ENCODE measurements around the gene OR2AJ1.

Gene OR2AJ1

GRCh38 chr1:247905910-247906503 is 18.7 kb upstream of the OR2AJ1 start (continued):
- TF ChIP-seq CSRNP3 (CRISPR knock-in tag; IDR thresholded peaks at IDR 0.05) = no peak
- TF ChIP-seq BACH2 (CRISPR knock-in tag; IDR thresholded peaks at IDR 0.05; ENCODE audit: borderline replicate concordance) = no peak
- no peak for TF ChIP-seq ZNF565 (CRISPR knock-in tag; conservative IDR thresholded peaks at IDR 0.05; ENCODE audit: low read depth)
- TF ChIP-seq GLIS3 (CRISPR knock-in tag; IDR thresholded peaks at IDR 0.05) = no peak

GRCh38 chr1:247906504-247907047 is 18.1 kb upstream of the OR2AJ1 start:
- peak; percentile 72 for ATAC-seq
- no peak for TF ChIP-seq ZFP30 (CRISPR knock-in tag; IDR thresholded peaks at IDR 0.05)
- TF ChIP-seq TOX (CRISPR knock-in tag; IDR thresholded peaks at IDR 0.05; ENCODE audit: borderline replicate concordance) = no peak
- TF ChIP-seq RARB (CRISPR knock-in tag; IDR thresholded peaks at IDR 0.05) = no peak
- no peak for TF ChIP-seq BACH2 (CRISPR knock-in tag; IDR thresholded peaks at IDR 0.05; ENCODE audit: borderline replicate concordance)
- TF ChIP-seq ARNTL (CRISPR knock-in tag; IDR thresholded peaks at IDR 0.05; ENCODE audit: borderline replicate concordance, low read depth) = no peak
- TF ChIP-seq ZNF70 (CRISPR knock-in tag; IDR thresholded peaks at IDR 0.05) = no peak
- TF ChIP-seq TCF4 (CRISPR knock-in tag; IDR thresholded peaks at IDR 0.05; ENCODE audit: borderline replicate concordance) = no peak
- TF ChIP-seq GLIS3 (CRISPR knock-in tag; IDR thresholded peaks at IDR 0.05) = no peak
- no peak for TF ChIP-seq CSRNP3 (CRISPR knock-in tag; IDR thresholded peaks at IDR 0.05)
- TF ChIP-seq ISL1 (CRISPR knock-in tag; IDR thresholded peaks at IDR 0.05) = no peak
- TF ChIP-seq PPARA (CRISPR knock-in tag; IDR thresholded peaks at IDR 0.05; ENCODE audit: borderline replicate concordance) = no peak
- TF ChIP-seq OSR1 (CRISPR knock-in tag; IDR thresholded peaks at IDR 0.05) = no peak
- TF ChIP-seq SNAI2 (CRISPR knock-in tag; IDR thresholded peaks at IDR 0.05) = no peak
- no peak for TF ChIP-seq ZC3H10 (CRISPR knock-in tag; IDR thresholded peaks at IDR 0.05)
- TF ChIP-seq, protein P1, sequence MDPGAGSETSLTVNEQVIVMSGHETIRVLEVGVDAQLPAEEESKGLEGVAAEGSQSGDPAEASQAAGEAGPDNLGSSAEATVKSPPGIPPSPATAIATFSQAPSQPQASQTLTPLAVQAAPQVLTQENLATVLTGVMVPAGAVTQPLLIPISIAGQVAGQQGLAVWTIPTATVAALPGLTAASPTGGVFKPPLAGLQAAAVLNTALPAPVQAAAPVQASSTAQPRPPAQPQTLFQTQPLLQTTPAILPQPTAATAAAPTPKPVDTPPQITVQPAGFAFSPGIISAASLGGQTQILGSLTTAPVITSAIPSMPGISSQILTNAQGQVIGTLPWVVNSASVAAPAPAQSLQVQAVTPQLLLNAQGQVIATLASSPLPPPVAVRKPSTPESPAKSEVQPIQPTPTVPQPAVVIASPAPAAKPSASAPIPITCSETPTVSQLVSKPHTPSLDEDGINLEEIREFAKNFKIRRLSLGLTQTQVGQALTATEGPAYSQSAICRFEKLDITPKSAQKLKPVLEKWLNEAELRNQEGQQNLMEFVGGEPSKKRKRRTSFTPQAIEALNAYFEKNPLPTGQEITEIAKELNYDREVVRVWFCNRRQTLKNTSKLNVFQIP (CRISPR knock-in tag; IDR thresholded peaks at IDR 0.05; ENCODE audit: borderline replicate concordance, low read depth) = no peak
- TF ChIP-seq ESRRG (CRISPR knock-in tag; IDR thresholded peaks at IDR 0.05) = no peak

GRCh38 chr1:247908766-247909165 is 15.9 kb upstream of the OR2AJ1 start:
- ATAC-seq = no peak
- TF ChIP-seq ZC3H10 (CRISPR knock-in tag; IDR thresholded peaks at IDR 0.05) = no peak
- TF ChIP-seq, protein P1 (CRISPR knock-in tag; IDR thresholded peaks at IDR 0.05; ENCODE audit: borderline replicate concordance, low read depth) = no peak
- no peak for TF ChIP-seq CSDC2 (CRISPR knock-in tag; IDR thresholded peaks at IDR 0.05)
- TF ChIP-seq SNAI2 (CRISPR knock-in tag; IDR thresholded peaks at IDR 0.05) = no peak
- no peak for TF ChIP-seq ARNTL (CRISPR knock-in tag; IDR thresholded peaks at IDR 0.05; ENCODE audit: borderline replicate concordance, low read depth)
- TF ChIP-seq TOX (CRISPR knock-in tag; IDR thresholded peaks at IDR 0.05; ENCODE audit: borderline replicate concordance) = no peak
- TF ChIP-seq ZNF8 (CRISPR knock-in tag; IDR thresholded peaks at IDR 0.05) = no peak
- TF ChIP-seq OSR1 (CRISPR knock-in tag; IDR thresholded peaks at IDR 0.05) = no peak
- TF ChIP-seq, protein P2, sequence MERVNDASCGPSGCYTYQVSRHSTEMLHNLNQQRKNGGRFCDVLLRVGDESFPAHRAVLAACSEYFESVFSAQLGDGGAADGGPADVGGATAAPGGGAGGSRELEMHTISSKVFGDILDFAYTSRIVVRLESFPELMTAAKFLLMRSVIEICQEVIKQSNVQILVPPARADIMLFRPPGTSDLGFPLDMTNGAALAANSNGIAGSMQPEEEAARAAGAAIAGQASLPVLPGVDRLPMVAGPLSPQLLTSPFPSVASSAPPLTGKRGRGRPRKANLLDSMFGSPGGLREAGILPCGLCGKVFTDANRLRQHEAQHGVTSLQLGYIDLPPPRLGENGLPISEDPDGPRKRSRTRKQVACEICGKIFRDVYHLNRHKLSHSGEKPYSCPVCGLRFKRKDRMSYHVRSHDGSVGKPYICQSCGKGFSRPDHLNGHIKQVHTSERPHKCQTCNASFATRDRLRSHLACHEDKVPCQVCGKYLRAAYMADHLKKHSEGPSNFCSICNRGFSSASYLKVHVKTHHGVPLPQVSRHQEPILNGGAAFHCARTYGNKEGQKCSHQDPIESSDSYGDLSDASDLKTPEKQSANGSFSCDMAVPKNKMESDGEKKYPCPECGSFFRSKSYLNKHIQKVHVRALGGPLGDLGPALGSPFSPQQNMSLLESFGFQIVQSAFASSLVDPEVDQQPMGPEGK (CRISPR knock-in tag; IDR thresholded peaks at IDR 0.05; ENCODE audit: borderline replicate concordance) = no peak
- TF ChIP-seq, protein P3, sequence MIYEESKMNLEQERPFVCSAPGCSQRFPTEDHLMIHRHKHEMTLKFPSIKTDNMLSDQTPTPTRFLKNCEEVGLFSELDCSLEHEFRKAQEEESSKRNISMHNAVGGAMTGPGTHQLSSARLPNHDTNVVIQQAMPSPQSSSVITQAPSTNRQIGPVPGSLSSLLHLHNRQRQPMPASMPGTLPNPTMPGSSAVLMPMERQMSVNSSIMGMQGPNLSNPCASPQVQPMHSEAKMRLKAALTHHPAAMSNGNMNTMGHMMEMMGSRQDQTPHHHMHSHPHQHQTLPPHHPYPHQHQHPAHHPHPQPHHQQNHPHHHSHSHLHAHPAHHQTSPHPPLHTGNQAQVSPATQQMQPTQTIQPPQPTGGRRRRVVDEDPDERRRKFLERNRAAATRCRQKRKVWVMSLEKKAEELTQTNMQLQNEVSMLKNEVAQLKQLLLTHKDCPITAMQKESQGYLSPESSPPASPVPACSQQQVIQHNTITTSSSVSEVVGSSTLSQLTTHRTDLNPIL (CRISPR knock-in tag; IDR thresholded peaks at IDR 0.05; ENCODE audit: low read depth) = no peak
- TF ChIP-seq RARB (CRISPR knock-in tag; IDR thresholded peaks at IDR 0.05) = no peak
- no peak for TF ChIP-seq ESRRG (CRISPR knock-in tag; IDR thresholded peaks at IDR 0.05)
- TF ChIP-seq GLIS3 (CRISPR knock-in tag; IDR thresholded peaks at IDR 0.05) = no peak
- no peak for TF ChIP-seq BACH2 (CRISPR knock-in tag; IDR thresholded peaks at IDR 0.05; ENCODE audit: borderline replicate concordance)
- no peak for TF ChIP-seq ZFP3 (CRISPR knock-in tag; IDR thresholded peaks at IDR 0.05)
- TF ChIP-seq TSHZ2 (CRISPR knock-in tag; IDR thresholded peaks at IDR 0.05) = no peak
- no peak for TF ChIP-seq ZFP30 (CRISPR knock-in tag; IDR thresholded peaks at IDR 0.05)
- TF ChIP-seq PPARA (CRISPR knock-in tag; IDR thresholded peaks at IDR 0.05; ENCODE audit: borderline replicate concordance) = no peak
- TF ChIP-seq ZNF565 (CRISPR knock-in tag; conservative IDR thresholded peaks at IDR 0.05; ENCODE audit: low read depth) = no peak
- TF ChIP-seq TCF4 (CRISPR knock-in tag; IDR thresholded peaks at IDR 0.05; ENCODE audit: borderline replicate concordance) = no peak

All from SK-N-SH treated with all-trans-retinoic acid at 6 μM for 48 hours (cell line).